SJSA1 (cell line): ENCODE data around the gene HOOK1. TPM values are rescaled to one million over a fixed set of nuclear protein-coding genes. Genes with fewer than 3 reads are reported as not detected.

Experiments used
- DNase-seq, 2 experiments: peaks; one replicate each; pipeline ENCODE4 v3.0.0-alpha.2; 2015 to 2020; ENCODE audit warnings: low spot score in 2 of 2, low read depth in 1 of 2
- H3K27ac ChIP-seq: fragments of 250-450 bp; sonication (Bioruptor Pico); 2 replicates; pipeline ENCODE4 v1.5.1; 2020; ENCODE audit warnings: mild to moderate bottlenecking, moderate library complexity
- H3K27me3 ChIP-seq: fragments of 250-450 bp; sonication (Bioruptor Pico); replicated peaks from 2 replicates; pipeline ENCODE4 v1.5.1; 2020; ENCODE audit warnings: mild to moderate bottlenecking, moderate library complexity
- H3K36me3 ChIP-seq: fragments of 250-450 bp; sonication (Bioruptor Pico); 2 replicates; pipeline ENCODE4 v1.5.1; 2020; ENCODE audit warnings: mild to moderate bottlenecking
- H3K4me1 ChIP-seq: fragments of 250-450 bp; sonication (Bioruptor Pico); replicated peaks from 2 replicates; pipeline ENCODE4 v1.6.1; 2021; ENCODE audit warnings: mild to moderate bottlenecking
- H3K4me3 ChIP-seq: fragments of 250-450 bp; sonication (Bioruptor Pico); 2 replicates; pipeline ENCODE4 v1.5.1; 2020; ENCODE audit warnings: mild to moderate bottlenecking
- H3K9me3 ChIP-seq: fragments of 250-450 bp; sonication (Bioruptor Pico); replicated peaks from 2 replicates; pipeline ENCODE4 v1.5.1; 2020; ENCODE audit warnings: mild to moderate bottlenecking
- total RNA-seq: library from RNA; depleted of rRNA; stranded (reverse); fragments of >200 nt; shearing (Covaris generic); gene quantifications from 2 replicates; pipeline ENCODE4 v1.2.3, GENCODE V29; 2014; rRNA removed

Gene HOOK1
- total RNA-seq: not detected in 2 replicates

DNA sequence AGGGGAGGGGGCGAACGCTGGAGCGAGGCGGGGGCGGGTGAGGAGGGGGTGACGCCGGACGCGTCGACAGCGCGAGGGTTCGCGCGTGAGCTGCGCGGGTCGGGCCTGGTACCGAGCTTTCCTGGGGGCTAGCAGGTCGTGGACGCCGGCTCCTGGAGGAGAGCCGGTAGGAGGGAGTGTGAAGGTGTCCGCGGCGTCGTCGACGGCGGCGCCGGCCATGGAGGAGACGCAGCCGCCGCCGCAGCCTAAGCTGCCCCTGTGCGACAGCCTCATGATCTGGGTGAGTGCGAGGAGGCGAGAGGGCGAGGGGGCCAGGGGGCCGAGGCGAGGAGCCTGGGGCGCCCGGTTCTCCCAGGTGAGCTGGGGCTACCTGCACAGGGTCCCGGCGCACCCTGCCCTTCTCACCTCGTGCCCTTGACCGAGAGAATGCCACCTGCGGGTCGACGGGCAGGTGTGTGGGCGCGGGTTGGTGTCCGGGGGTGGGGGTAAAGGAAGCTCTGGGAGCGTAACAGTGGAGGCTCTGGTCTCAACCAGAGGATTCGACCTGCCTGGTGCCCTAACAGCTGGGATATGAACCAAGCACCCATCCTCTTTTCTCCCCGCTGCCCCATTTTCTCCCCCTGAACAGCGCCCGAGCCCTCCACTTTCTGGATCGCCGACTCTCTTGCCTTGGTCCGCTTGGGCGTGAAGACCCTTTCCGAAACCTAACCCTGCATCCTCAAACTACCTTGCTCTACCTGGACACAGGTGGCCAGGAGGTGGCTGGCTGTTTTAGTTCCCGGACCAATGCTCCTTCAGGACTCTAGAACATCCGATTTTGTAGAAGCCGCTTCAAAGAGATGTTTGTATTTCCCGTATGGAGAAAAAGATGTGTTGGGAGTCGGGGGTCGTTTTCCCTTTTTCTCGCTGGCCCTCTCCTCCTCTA lies at the start of gene HOOK1:
TSS of gene HOOK1 (plus strand) at position 49 of the 925 bp plus-strand sequence. CDS start at position 218, 169 bp downstream.
- Histone ChIP-seq H3K27me3 (peaks cover 11% of the 10 kb centered on the region), H3K9me3 (no peaks in the 10 kb centered on the region), H3K27ac (no peak within 1 kb of the TSS), H3K4me1 (no peaks in the 10 kb centered on the region), H3K36me3 (no peaks in the 10 kb centered on the region), H3K4me3 (no peak within 1 kb of the TSS)
- no peak for DNase-seq

DNA sequence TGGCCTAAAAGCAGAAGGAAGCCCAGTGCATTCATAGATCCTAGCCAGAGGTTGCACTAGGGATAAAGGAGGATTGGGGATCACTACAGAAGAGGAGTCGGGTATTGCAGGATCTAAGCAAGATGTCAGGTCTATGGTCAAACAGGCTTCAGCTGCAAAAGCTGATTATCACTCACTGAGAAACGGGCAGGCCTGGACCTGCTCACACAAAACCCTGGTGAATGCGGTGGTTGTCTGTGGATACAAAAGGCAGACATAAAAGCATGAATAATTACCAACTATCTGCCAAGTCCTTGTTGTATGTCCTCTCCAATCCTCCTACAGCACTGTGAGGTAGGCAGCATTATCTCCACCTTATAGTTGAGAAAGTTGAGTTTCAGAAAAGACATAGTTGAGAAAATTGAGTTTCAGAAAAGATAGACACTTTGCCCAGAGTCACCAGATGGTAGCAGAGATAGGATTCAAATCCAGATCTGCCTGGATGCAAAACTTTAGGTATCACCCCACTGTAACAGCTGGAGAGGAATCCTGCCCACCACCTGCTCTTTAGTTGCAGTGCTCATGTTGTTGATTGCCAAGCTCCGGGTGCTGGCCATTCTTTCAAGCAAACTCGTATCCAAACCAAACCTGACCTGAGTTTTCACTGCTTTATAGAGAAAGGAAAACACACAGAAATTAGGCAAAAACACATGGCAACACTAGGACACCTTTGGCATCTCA lies 49.6 kb upstream of the HOOK1 start:
- no peak for DNase-seq
- H3K36me3 ChIP-seq: no peaks in the 10 kb centered on the region
- H3K27ac ChIP-seq: no peak overlapping the region
- H3K9me3 ChIP-seq: no peaks in the 10 kb centered on the region
- H3K27me3 ChIP-seq: no peaks in the 10 kb centered on the region
- no peaks in the 10 kb centered on the region for H3K4me1 ChIP-seq
- no peak overlapping the region for H3K4me3 ChIP-seq

DNA sequence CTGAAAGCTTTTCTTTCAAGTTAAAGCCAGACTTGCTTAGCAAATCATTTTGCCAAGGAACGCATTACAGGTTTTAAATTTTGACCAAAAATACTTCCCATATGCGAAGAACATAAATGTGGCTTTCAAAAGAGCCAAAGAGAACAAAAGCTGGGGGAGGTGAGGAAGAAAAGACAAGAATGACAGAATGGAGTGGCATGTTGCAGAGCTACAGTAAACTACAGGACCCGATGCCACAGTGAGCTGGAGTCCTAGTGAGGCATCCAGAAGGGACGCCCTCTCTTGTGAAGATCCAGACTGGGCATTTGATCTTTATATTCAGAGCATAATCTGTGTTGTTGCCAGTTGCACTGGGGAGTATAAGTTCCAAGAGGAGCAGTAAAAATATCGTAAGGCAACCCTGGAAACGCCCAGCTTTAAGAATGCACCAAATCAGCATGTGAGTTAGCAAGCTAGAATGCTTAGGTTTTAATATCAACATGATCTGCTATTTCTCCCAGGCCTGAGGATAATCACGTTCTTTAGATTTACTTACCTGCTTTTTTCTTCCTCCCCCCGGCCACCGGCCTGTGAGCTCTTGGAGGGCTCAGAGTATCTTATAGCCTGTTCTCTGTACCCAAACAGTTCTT lies 48.4 kb upstream of the HOOK1 start:
- H3K9me3 ChIP-seq: no peaks in the 10 kb centered on the region
- no peak overlapping the region for H3K4me3 ChIP-seq
- no peaks in the 10 kb centered on the region for H3K4me1 ChIP-seq
- no peak for DNase-seq
- no peaks in the 10 kb centered on the region for H3K27me3 ChIP-seq
- no peaks in the 10 kb centered on the region for H3K36me3 ChIP-seq
- no peak overlapping the region for H3K27ac ChIP-seq

DNA sequence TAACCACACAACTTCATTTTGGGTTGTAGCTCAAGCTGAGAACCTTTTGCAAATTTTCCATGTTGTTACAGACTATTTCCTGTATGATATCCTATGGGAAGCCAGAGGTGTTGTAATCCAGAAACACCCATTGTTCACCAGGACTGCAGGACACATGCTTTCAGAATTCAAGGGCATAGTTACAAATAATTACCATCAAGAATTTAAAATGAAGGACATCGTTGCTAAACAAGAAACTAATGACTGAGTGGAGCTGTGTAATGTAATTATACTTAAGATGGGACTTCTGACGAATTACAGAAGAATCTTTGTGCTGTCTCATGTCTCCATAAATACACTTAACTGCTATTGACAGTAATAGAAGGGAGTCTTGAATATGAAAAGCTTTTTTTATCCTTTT lies 47.6 kb upstream of the HOOK1 start:
- H3K27ac ChIP-seq: no peak overlapping the region
- no peaks in the 10 kb centered on the region for H3K9me3 ChIP-seq
- no peaks in the 10 kb centered on the region for H3K36me3 ChIP-seq
- no peaks in the 10 kb centered on the region for H3K4me1 ChIP-seq
- no peak for DNase-seq
- no peak overlapping the region for H3K4me3 ChIP-seq
- no peaks in the 10 kb centered on the region for H3K27me3 ChIP-seq

DNA sequence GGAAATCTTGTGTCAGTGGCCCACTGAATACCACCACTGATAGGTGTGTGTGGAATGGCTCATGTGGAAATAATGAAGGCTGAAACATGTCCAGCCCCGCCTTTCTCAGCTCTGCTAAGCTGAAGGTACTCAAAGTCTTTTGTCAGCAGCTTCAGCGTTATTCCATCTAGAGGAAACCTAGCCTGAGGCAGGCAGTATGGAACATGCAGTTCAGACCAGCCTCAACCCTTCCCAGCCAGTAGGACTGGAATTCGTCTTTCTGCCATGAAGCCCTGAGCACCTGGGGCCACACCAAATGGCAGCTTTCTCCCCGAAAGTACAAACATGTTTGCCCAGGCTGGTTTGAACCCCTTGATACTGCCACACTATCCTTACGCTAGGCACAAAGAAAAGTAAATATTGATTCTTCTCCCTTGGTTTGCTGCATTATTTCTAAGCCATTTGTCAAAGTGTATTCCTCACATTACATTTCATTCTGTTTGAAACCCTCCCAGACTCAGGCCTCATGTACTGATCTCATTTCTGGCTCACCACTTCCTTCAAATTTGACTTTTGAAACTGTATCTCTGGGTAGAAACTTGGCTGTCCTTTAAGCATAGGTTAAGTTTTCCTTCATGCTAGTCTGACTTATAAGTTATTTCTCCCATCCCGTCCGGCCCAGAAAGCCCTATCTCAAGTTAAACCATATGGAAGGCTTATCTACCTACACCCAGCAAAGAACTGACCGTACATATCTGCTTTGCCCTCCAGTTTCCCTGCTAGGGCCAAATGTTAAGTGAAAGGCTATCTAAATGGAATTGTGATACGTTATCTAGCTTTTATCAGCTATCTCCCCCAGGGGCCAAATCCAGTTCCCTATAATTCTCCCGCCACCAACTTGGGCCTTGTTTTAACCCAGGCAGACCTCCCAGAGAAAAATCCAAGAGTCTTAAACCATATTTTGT lies 45.7 kb upstream of the HOOK1 start:
- no peak for DNase-seq
- H3K9me3 ChIP-seq: no peaks in the 10 kb centered on the region
- no peaks in the 10 kb centered on the region for H3K4me1 ChIP-seq
- H3K36me3 ChIP-seq: no peaks in the 10 kb centered on the region
- no peak overlapping the region for H3K27ac ChIP-seq
- no peak overlapping the region for H3K4me3 ChIP-seq
- no peaks in the 10 kb centered on the region for H3K27me3 ChIP-seq

DNA sequence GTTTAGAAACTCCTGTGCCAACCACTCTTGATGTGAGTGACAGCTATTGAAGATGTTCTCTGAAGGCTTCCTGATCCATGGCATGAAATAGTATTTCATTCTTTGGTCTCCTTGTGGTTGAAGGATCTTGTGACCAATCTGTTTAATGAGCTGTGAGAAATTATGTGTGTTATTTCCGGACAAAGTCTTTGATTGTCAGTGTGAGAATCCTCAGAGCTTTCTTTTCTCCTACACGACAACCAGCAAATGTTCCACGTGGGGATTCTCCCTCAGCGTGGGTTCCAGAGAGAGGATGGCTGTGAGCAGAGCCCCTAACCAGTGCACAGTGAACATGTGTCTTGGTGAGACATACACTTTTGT lies 45.0 kb upstream of the HOOK1 start:
- no peaks in the 10 kb centered on the region for H3K27me3 ChIP-seq
- H3K27ac ChIP-seq: no peak overlapping the region
- H3K9me3 ChIP-seq: no peaks in the 10 kb centered on the region
- H3K36me3 ChIP-seq: no peaks in the 10 kb centered on the region
- no peak overlapping the region for H3K4me3 ChIP-seq
- no peak for DNase-seq
- no peaks in the 10 kb centered on the region for H3K4me1 ChIP-seq

DNA sequence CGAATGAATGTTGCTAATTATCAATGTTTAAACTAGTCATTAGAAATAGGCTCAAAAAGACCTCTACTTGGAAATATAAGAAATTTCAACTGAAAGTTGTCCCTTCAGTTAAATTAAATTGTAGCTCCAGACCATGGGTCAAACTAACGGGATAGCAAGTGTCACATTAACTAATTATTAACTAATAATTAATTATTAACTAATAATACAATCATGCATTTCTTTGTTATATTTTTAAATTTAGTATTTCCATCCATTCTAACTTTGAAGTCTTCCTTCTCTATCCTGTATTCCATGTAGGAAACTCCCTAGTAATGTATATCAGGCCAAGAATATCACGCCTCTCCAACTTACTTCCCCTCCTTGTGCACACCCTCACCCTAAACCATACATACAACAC lies 43.4 kb upstream of the HOOK1 start:
- no peaks in the 10 kb centered on the region for H3K27me3 ChIP-seq
- no peak overlapping the region for H3K27ac ChIP-seq
- H3K9me3 ChIP-seq: no peaks in the 10 kb centered on the region
- no peaks in the 10 kb centered on the region for H3K36me3 ChIP-seq
- no peak for DNase-seq
- no peak overlapping the region for H3K4me3 ChIP-seq
- H3K4me1 ChIP-seq: no peaks in the 10 kb centered on the region

DNA sequence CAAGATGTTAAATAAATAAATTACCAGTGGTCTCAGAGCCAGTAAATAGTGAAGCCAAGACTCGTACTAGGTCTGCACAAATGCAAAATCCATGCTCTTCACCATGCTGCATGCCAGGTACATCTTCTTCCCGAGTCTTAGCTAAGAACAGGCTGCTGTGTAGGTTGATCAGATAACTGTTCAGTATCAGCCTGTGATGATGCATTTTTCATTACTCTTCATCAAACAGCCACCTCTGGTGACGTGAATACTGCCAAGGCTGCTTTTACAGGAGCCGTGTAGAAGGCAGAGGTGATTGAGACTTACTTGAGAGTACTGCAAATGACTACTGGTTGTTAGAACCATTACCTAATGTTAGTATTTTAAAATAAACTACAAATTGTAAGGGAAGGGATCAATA lies 39.3 kb upstream of the HOOK1 start:
- no peak for DNase-seq
- Histone ChIP-seq H3K9me3 (no peaks in the 10 kb centered on the region), H3K4me3 (no peak overlapping the region), H3K36me3 (no peaks in the 10 kb centered on the region), H3K27ac (no peak overlapping the region), H3K27me3 (no peaks in the 10 kb centered on the region), H3K4me1 (no peaks in the 10 kb centered on the region)

DNA sequence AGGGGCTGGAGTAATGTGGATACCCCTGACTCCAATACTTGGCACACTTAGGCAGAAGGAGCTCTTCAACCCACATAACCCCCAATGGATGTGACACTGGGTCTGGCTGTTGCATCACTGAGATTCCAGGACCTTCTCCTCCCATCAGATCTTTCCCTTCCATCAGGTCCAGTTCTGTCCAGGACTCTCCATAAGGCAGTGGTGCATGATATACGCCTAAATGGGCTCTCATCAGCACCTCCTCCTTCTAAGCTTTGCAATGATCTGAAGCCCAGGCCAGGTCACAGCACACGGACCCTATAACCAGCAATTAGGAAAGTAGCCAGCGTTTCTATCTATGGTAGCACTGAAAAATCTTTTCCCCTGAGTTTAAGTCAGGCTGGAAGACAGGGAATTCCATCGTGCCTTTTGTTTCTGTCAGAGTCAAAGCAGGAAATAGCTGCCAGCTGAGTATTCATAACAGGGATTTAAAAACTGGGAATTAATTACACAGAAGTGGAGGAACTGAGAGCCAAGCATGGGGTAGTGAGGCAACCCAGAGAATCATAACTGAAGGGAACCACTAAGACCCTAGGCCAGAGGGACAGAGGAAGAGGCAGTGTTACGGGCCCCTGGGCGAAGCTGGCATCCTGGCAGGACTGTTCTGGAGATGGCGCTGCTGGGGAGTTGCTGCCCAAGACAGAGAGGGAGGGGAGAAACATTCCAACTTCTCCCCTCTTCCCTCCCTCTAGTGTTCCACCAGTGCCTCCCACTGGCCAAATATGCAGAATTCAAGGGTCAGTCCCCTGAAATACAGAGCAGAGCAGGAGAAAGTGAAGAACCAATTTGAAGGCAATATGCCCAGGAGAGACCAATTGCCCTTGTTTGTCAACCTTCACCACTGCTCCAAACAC lies 37.5 kb upstream of the HOOK1 start:
- no peak overlapping the region for H3K4me3 ChIP-seq
- DNase-seq: no peak
- H3K27me3 ChIP-seq: no peaks in the 10 kb centered on the region
- H3K36me3 ChIP-seq: no peaks in the 10 kb centered on the region
- no peaks in the 10 kb centered on the region for H3K4me1 ChIP-seq
- no peak overlapping the region for H3K27ac ChIP-seq
- no peaks in the 10 kb centered on the region for H3K9me3 ChIP-seq

DNA sequence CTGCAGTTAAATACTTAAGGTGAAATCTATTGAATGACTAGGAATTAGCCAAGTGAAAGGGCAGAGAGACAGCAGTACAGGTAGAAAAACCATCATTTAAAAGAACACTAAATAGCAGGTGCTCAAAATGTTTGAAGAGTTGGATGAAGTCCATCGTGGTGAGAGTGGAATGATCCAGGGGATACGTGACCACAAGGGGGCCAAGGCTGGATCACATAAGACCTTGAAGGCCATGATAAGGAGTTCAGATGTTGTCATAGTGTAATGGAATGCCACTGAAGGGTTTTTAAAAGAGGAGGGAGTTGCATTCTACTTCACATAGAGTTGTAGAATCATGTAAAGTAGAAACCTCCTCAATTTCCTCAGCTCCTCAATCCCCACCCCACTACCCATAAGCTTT lies 34.8 kb upstream of the HOOK1 start:
- no peak overlapping the region for H3K4me3 ChIP-seq
- DNase-seq: no peak
- no peaks in the 10 kb centered on the region for H3K27me3 ChIP-seq
- H3K36me3 ChIP-seq: no peaks in the 10 kb centered on the region
- no peaks in the 10 kb centered on the region for H3K4me1 ChIP-seq
- no peaks in the 10 kb centered on the region for H3K9me3 ChIP-seq
- no peak overlapping the region for H3K27ac ChIP-seq

DNA sequence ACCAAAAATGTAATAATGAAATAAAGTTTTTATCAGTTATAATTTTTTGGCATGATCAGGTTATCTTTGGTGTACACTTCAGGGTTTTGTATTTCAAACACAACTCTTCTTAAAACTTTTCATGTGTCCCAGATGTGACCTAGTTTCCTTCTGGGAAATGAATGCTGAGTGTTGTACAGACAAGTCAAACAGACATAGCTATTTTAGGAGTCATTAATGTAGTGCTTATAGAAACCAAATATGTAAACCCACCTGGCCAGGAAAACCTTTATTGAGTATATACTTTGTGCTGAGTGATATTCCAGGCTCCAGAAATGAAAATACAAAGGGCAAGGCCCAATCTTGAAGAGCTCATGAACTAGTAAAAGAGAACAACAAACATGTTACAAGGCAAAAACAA lies 25.9 kb upstream of the HOOK1 start:
- Histone ChIP-seq H3K4me1 (no peaks in the 10 kb centered on the region), H3K9me3 (no peaks in the 10 kb centered on the region), H3K27ac (no peak overlapping the region), H3K4me3 (no peak overlapping the region), H3K27me3 (no peaks in the 10 kb centered on the region), H3K36me3 (no peaks in the 10 kb centered on the region)
- no peak for DNase-seq

DNA sequence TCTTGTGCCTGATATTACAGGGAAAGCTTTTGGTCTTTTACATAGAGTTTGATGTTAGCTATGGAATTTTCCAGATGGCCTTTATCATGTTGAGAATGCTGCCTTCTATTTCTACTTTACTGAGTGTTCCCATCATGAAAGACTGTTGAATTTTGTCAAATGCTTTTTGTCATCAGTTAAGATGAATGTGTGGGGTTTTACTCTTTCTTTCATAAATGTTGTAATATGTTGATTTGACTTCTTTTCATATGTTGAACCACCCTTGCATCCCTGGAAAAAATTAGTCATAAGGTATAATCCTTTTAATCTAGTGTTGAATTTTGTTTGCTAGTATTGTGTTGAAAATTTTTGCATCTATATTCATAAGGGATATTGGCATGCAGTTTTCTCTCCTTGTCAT lies 16.1 kb upstream of the HOOK1 start:
- Histone ChIP-seq H3K4me1 (no peaks in the 10 kb centered on the region), H3K27me3 (no peaks in the 10 kb centered on the region), H3K9me3 (no peaks in the 10 kb centered on the region), H3K36me3 (no peaks in the 10 kb centered on the region), H3K4me3 (no peak overlapping the region), H3K27ac (no peak overlapping the region)
- DNase-seq: no peak
